Stimulated activated naive CD8-positive, alpha-beta T cell treated with anti-CD3 and anti-CD28 coated beads, Interleukin-15, Interleukin-2, amounts not matched to agents 100 ng/mL and 50 ng/mL, for 24 hours (primary cell): ENCODE data around the gene RIPK3.
"Not testable (repeated sequence)": the region's sequence is repeated elsewhere in the genome, so short reads cannot be mapped to it uniquely, and the experiment has no call there.

Experiments used
- H3K27ac Mint-ChIP-seq: one replicate; pipeline ENCODE4 v1.8.0; 2021; ENCODE audit warnings: mild to moderate bottlenecking, mixed read lengths
- H3K27me3 Mint-ChIP-seq: one replicate; pipeline ENCODE4 v1.8.0; 2021; ENCODE audit warnings: mixed read lengths
- H3K36me3 Mint-ChIP-seq: one replicate; pipeline ENCODE4 v1.8.0; 2021; ENCODE audit warnings: low read depth, mixed read lengths
- H3K4me1 Mint-ChIP-seq: one replicate; pipeline ENCODE4 v1.8.0; 2021; ENCODE audit warnings: low read depth, mixed read lengths
- H3K4me3 Mint-ChIP-seq: one replicate; pipeline ENCODE4 v1.8.0; 2021; ENCODE audit warnings: mild to moderate bottlenecking, mixed read lengths
- H3K9me3 Mint-ChIP-seq: one replicate; pipeline ENCODE4 v1.8.0; 2021; ENCODE audit warnings: mixed read lengths

Gene RIPK3

GRCh38 chr14:24364841-24365240 lies 25.1 kb upstream of the RIPK3 start:
- H3K27me3 Mint-ChIP-seq, result peaks cover 49% of the 10 kb centered on the region
- no peaks in the 10 kb centered on the region for H3K36me3 Mint-ChIP-seq
- no peaks in the 10 kb centered on the region for H3K9me3 Mint-ChIP-seq
- H3K27ac Mint-ChIP-seq, result no peak overlapping the region
- peaks cover 31% of the 10 kb centered on the region for H3K4me1 Mint-ChIP-seq
- no peak overlapping the region for H3K4me3 Mint-ChIP-seq

- Mint-ChIP-seq H3K27me3 (peaks cover 49% of the 10 kb centered on the region), H3K9me3 (no peaks in the 10 kb centered on the region), H3K4me3 (no peak overlapping the region), H3K27ac (no peak overlapping the region), H3K36me3 (no peaks in the 10 kb centered on the region), H3K4me1 (peaks cover 30% of the 10 kb centered on the region)
These were observed 23.6 kb upstream of the RIPK3 start for GRCh38 chr14:24363401-24363800.

- Mint-ChIP-seq H3K27me3 (peaks cover 44% of the 10 kb centered on the region), H3K4me3 (no peak overlapping the region), H3K36me3 (no peaks in the 10 kb centered on the region), H3K4me1 (peaks cover 22% of the 10 kb centered on the region), H3K9me3 (no peaks in the 10 kb centered on the region), H3K27ac (no peak overlapping the region)
These were observed 22.6 kb upstream of the RIPK3 start for GRCh38 chr14:24362241-24362960.

- Mint-ChIP-seq H3K27me3 (peaks cover 43% of the 10 kb centered on the region), H3K36me3 (no peaks in the 10 kb centered on the region), H3K9me3 (no peaks in the 10 kb centered on the region), H3K4me3 (no peak overlapping the region), H3K27ac (no peak overlapping the region), H3K4me1 (peaks cover 15% of the 10 kb centered on the region)
These were observed 21.5 kb upstream of the RIPK3 start for GRCh38 chr14:24361326-24361725.

GRCh38 chr14:24360281-24360680 lies 20.5 kb upstream of the RIPK3 start:
- no peaks in the 10 kb centered on the region for H3K9me3 Mint-ChIP-seq
- peaks cover 4% of the 10 kb centered on the region for H3K4me1 Mint-ChIP-seq
- H3K36me3 Mint-ChIP-seq, result no peaks in the 10 kb centered on the region
- no peak overlapping the region for H3K4me3 Mint-ChIP-seq
- H3K27me3 Mint-ChIP-seq, result peaks cover 35% of the 10 kb centered on the region
- no peak overlapping the region for H3K27ac Mint-ChIP-seq

- H3K27ac Mint-ChIP-seq, result no peak overlapping the region
- no peaks in the 10 kb centered on the region for H3K9me3 Mint-ChIP-seq
- peaks cover 8% of the 10 kb centered on the region for H3K4me1 Mint-ChIP-seq
- no peak overlapping the region for H3K4me3 Mint-ChIP-seq
- H3K27me3 Mint-ChIP-seq, result peaks cover 37% of the 10 kb centered on the region
- H3K36me3 Mint-ChIP-seq, result no peaks in the 10 kb centered on the region
These were observed 16.4 kb upstream of the RIPK3 start for GRCh38 chr14:24356208-24356607.

- Mint-ChIP-seq H3K4me1 (peaks cover 8% of the 10 kb centered on the region), H3K27ac (no peak overlapping the region), H3K4me3 (no peak overlapping the region), H3K27me3 (peaks cover 42% of the 10 kb centered on the region), H3K36me3 (no peaks in the 10 kb centered on the region), H3K9me3 (no peaks in the 10 kb centered on the region)
These were observed 15.2 kb upstream of the RIPK3 start for GRCh38 chr14:24355009-24355408.

- not testable (repeated sequence) for H3K36me3 Mint-ChIP-seq, H3K4me3 Mint-ChIP-seq, H3K27ac Mint-ChIP-seq, H3K9me3 Mint-ChIP-seq, H3K4me1 Mint-ChIP-seq
- H3K27me3 Mint-ChIP-seq, result peaks cover 42% of the 10 kb centered on the region
These were observed 14.7 kb upstream of the RIPK3 start for GRCh38 chr14:24354482-24354825.

GRCh38 chr14:24353559-24354481 lies 14.0 kb upstream of the RIPK3 start:
- Mint-ChIP-seq H3K27ac (no peak overlapping the region), H3K4me1 (peaks cover 8% of the 10 kb centered on the region), H3K4me3 (no peak overlapping the region), H3K36me3 (no peaks in the 10 kb centered on the region), H3K9me3 (no peaks in the 10 kb centered on the region), H3K27me3 (peaks cover 45% of the 10 kb centered on the region)

- Mint-ChIP-seq H3K27me3 (peaks cover 51% of the 10 kb centered on the region), H3K36me3 (no peaks in the 10 kb centered on the region), H3K4me3 (no peak overlapping the region), H3K9me3 (no peaks in the 10 kb centered on the region), H3K27ac (no peak overlapping the region), H3K4me1 (peaks cover 8% of the 10 kb centered on the region)
These were observed 11.7 kb upstream of the RIPK3 start for GRCh38 chr14:24351517-24351916.

- H3K4me3 Mint-ChIP-seq, result no peak overlapping the region
- no peaks in the 10 kb centered on the region for H3K9me3 Mint-ChIP-seq
- no peaks in the 10 kb centered on the region for H3K36me3 Mint-ChIP-seq
- H3K4me1 Mint-ChIP-seq, result peaks cover 8% of the 10 kb centered on the region
- H3K27me3 Mint-ChIP-seq, result peaks cover 57% of the 10 kb centered on the region
- no peak overlapping the region for H3K27ac Mint-ChIP-seq
These were observed 10.0 kb upstream of the RIPK3 start for GRCh38 chr14:24349742-24350141.

GRCh38 chr14:24348186-24348585 lies 8.4 kb upstream of the RIPK3 start:
- no peak overlapping the region for H3K27ac Mint-ChIP-seq
- peaks cover 52% of the 10 kb centered on the region for H3K27me3 Mint-ChIP-seq
- no peak overlapping the region for H3K4me3 Mint-ChIP-seq
- no peaks in the 10 kb centered on the region for H3K36me3 Mint-ChIP-seq
- no peaks in the 10 kb centered on the region for H3K9me3 Mint-ChIP-seq
- H3K4me1 Mint-ChIP-seq, result no peaks in the 10 kb centered on the region

GRCh38 chr14:24347134-24347533 lies 7.3 kb upstream of the RIPK3 start:
- H3K27ac Mint-ChIP-seq, result no peak overlapping the region
- no peaks in the 10 kb centered on the region for H3K4me1 Mint-ChIP-seq
- H3K9me3 Mint-ChIP-seq, result no peaks in the 10 kb centered on the region
- H3K36me3 Mint-ChIP-seq, result no peaks in the 10 kb centered on the region
- peaks cover 51% of the 10 kb centered on the region for H3K27me3 Mint-ChIP-seq
- no peak overlapping the region for H3K4me3 Mint-ChIP-seq

GRCh38 chr14:24343795-24344660 lies 4.2 kb upstream of the RIPK3 start:
- Mint-ChIP-seq H3K27ac (no peak overlapping the region), H3K27me3 (peaks cover 29% of the 10 kb centered on the region)

GRCh38 chr14:24342889-24343288 lies 3.1 kb upstream of the RIPK3 start:
- Mint-ChIP-seq H3K36me3 (no peaks in the 10 kb centered on the region), H3K9me3 (no peaks in the 10 kb centered on the region), H3K4me3 (no peak overlapping the region), H3K27ac (no peak overlapping the region), H3K4me1 (peaks cover 21% of the 10 kb centered on the region), H3K27me3 (peaks cover 25% of the 10 kb centered on the region)

More at GRCh38 chr14:24343795-24344660, 4.2 kb upstream of the RIPK3 start:
- Mint-ChIP-seq H3K36me3 (no peaks in the 10 kb centered on the region), H3K4me3 (no peak overlapping the region), H3K4me1 (peaks cover 12% of the 10 kb centered on the region), H3K9me3 (no peaks in the 10 kb centered on the region)
